Measurements from ENCODE around the gene SEC14L3.

The SEC14L3 gene

DNA sequence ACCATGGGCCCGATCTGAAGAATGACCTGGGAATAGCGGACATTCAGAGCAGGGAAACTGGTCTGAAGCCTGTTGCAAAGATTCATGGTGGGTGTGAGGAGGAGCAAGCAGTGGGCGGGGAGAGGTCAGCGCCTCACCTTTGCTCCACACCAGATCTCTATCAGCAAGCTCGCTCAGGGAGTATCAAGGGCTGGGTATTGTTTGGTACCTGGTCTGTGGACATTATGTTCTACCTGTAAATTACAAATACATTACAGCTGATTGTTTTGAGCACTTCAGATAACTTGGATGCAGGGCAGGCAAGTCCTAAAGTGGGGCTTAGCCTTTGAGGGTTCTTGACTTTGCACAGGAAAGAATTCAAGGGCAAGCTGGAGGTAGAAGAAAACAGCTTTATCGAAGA, 44.5 kb upstream of the SEC14L3 start:
- Histone ChIP-seq H3K36me3 (replicated peaks; ENCODE audit: insufficient read depth, low read length) (no peaks in the 10 kb centered on the region), H4K20me1 (ENCODE audit: insufficient read depth, low read length) (no peaks in the 10 kb centered on the region), H3K27ac (ENCODE audit: low read length) (no peak overlapping the region), H3K9ac (ENCODE audit: low read length) (no peak overlapping the region), H3K27me3 (replicated peaks; ENCODE audit: insufficient read depth, low read length) (peaks cover 27% of the 10 kb centered on the region), H3K9me2 (replicated peaks; ENCODE audit: insufficient read depth, low read length) (no peaks in the 10 kb centered on the region), H2AFZ (ENCODE audit: low read length) (no peak overlapping the region), H3K79me2 (ENCODE audit: low read length) (no peaks in the 10 kb centered on the region), H3K4me1 (ENCODE audit: low read length) (no peaks in the 10 kb centered on the region), H3F3A (ENCODE audit: insufficient read depth, low read length) (no peaks in the 10 kb centered on the region), H3K4me2 (ENCODE audit: low read depth, low read length) (no peak overlapping the region), H3K4me3 (ENCODE audit: low read length) (no peak overlapping the region), H3K9me3 (replicated peaks; ENCODE audit: insufficient read depth, low read length) (no peaks in the 10 kb centered on the region)
- DNase-seq = no peak
- TF ChIP-seq EZH2 (optimal IDR thresholded peaks at IDR 0.05; ENCODE audit: low read depth, low read length) = no peak
- TF ChIP-seq, protein P1, sequence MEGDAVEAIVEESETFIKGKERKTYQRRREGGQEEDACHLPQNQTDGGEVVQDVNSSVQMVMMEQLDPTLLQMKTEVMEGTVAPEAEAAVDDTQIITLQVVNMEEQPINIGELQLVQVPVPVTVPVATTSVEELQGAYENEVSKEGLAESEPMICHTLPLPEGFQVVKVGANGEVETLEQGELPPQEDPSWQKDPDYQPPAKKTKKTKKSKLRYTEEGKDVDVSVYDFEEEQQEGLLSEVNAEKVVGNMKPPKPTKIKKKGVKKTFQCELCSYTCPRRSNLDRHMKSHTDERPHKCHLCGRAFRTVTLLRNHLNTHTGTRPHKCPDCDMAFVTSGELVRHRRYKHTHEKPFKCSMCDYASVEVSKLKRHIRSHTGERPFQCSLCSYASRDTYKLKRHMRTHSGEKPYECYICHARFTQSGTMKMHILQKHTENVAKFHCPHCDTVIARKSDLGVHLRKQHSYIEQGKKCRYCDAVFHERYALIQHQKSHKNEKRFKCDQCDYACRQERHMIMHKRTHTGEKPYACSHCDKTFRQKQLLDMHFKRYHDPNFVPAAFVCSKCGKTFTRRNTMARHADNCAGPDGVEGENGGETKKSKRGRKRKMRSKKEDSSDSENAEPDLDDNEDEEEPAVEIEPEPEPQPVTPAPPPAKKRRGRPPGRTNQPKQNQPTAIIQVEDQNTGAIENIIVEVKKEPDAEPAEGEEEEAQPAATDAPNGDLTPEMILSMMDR (IDR thresholded peaks at IDR 0.05; ENCODE audit: low read length) = no peak
- no peak for TF ChIP-seq EZH2phosphoT487 (IDR thresholded peaks at IDR 0.05; ENCODE audit: low read length)

DNA sequence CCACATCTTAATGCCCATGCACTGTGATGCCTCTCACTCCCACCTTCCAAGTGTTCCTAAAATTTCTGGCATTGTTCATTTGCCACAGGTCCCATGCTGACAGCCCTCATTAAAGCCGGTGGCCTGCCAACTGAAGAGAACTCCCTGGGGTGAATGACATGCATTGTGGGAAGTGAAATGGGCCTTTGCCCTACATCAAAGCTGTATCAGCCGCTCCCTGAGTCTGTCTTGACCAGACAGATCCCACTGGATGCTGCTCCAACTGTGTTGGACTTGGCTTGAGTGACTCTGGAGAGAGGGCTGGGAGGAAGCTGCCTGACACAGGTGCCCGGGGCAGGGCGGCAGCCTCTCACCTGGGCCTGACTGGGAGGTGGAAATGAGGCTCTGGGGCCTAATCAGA, 42.4 kb upstream of the SEC14L3 start:
- Histone ChIP-seq H3K4me2 (ENCODE audit: low read depth, low read length) (no peak overlapping the region), H3K4me3 (ENCODE audit: low read length) (no peak overlapping the region), H3K4me1 (ENCODE audit: low read length) (no peaks in the 10 kb centered on the region), H4K20me1 (ENCODE audit: insufficient read depth, low read length) (no peaks in the 10 kb centered on the region), H3F3A (ENCODE audit: insufficient read depth, low read length) (no peaks in the 10 kb centered on the region), H3K9ac (ENCODE audit: low read length) (no peak overlapping the region), H3K27ac (ENCODE audit: low read length) (no peak overlapping the region), H3K79me2 (ENCODE audit: low read length) (no peaks in the 10 kb centered on the region), H3K9me3 (replicated peaks; ENCODE audit: insufficient read depth, low read length) (no peaks in the 10 kb centered on the region), H3K27me3 (replicated peaks; ENCODE audit: insufficient read depth, low read length) (peaks cover 27% of the 10 kb centered on the region), H2AFZ (ENCODE audit: low read length) (no peak overlapping the region), H3K9me2 (replicated peaks; ENCODE audit: insufficient read depth, low read length) (no peaks in the 10 kb centered on the region), H3K36me3 (replicated peaks; ENCODE audit: insufficient read depth, low read length) (no peaks in the 10 kb centered on the region)
- TF ChIP-seq EZH2phosphoT487 (IDR thresholded peaks at IDR 0.05; ENCODE audit: low read length) (no peak), EZH2 (optimal IDR thresholded peaks at IDR 0.05; ENCODE audit: low read depth, low read length) (no peak)
- TF ChIP-seq, protein P1 (IDR thresholded peaks at IDR 0.05; ENCODE audit: low read length) = no peak
- no peak for DNase-seq

DNA sequence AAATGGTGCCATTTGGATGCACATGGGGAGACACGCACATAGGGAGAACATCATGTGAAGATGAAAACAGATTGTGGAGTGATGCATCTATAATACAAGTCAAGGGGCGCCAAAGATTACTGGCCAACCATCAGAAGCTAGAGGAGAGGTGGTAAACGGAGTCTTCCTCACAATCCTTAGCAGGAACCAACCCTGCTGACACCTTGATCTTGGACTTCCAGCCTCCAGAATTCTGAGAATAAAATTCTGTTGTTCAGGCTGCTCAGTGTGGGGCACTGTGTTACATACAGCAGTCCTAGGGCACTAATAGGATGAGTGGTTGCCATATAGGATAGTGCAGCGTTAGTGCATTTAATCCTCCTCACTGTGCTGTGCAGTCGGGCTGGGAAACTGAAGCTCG, 41.6 kb upstream of the SEC14L3 start:
- Histone ChIP-seq H3K9me3 (replicated peaks; ENCODE audit: insufficient read depth, low read length) (no peaks in the 10 kb centered on the region), H3K79me2 (ENCODE audit: low read length) (no peaks in the 10 kb centered on the region), H4K20me1 (ENCODE audit: insufficient read depth, low read length) (no peaks in the 10 kb centered on the region), H3K4me1 (ENCODE audit: low read length) (no peaks in the 10 kb centered on the region), H2AFZ (ENCODE audit: low read length) (no peak overlapping the region), H3K4me3 (ENCODE audit: low read length) (no peak overlapping the region), H3K36me3 (replicated peaks; ENCODE audit: insufficient read depth, low read length) (no peaks in the 10 kb centered on the region), H3K9ac (ENCODE audit: low read length) (no peak overlapping the region), H3K27ac (ENCODE audit: low read length) (no peak overlapping the region), H3K9me2 (replicated peaks; ENCODE audit: insufficient read depth, low read length) (no peaks in the 10 kb centered on the region), H3K27me3 (replicated peaks; ENCODE audit: insufficient read depth, low read length) (peaks cover 27% of the 10 kb centered on the region), H3F3A (ENCODE audit: insufficient read depth, low read length) (no peaks in the 10 kb centered on the region), H3K4me2 (ENCODE audit: low read depth, low read length) (no peak overlapping the region)
- DNase-seq = no peak
- no peak for TF ChIP-seq EZH2phosphoT487 (IDR thresholded peaks at IDR 0.05; ENCODE audit: low read length)
- TF ChIP-seq, protein P1 (IDR thresholded peaks at IDR 0.05; ENCODE audit: low read length) = no peak
- no peak for TF ChIP-seq EZH2 (optimal IDR thresholded peaks at IDR 0.05; ENCODE audit: low read depth, low read length)

All from MM.1S (cell line).